GM12864 (cell line): Measurements from ENCODE around the gene FBXW2.

Experiments used
- DNase-seq: peaks from one replicate; pipeline ENCODE4 v3.0.0-alpha.2; 2011; ENCODE audit warnings: low read depth
- H3K4me3 ChIP-seq: 2 replicates; pipeline ENCODE4 v1.5.1; 2011; ENCODE audit warnings: mild to moderate bottlenecking, low read depth, low read length, control low read depth
- TF ChIP-seq, protein P1 (sequence below): IDR thresholded peaks from 2 replicates; pipeline ENCODE4 v1.5.1; 2011; ENCODE audit warnings: low read depth, mild to moderate bottlenecking, moderate library complexity, low read length, control low read depth, inconsistent platforms; ENCODE audit errors: missing control alignments

FBXW2 gene

DNA sequence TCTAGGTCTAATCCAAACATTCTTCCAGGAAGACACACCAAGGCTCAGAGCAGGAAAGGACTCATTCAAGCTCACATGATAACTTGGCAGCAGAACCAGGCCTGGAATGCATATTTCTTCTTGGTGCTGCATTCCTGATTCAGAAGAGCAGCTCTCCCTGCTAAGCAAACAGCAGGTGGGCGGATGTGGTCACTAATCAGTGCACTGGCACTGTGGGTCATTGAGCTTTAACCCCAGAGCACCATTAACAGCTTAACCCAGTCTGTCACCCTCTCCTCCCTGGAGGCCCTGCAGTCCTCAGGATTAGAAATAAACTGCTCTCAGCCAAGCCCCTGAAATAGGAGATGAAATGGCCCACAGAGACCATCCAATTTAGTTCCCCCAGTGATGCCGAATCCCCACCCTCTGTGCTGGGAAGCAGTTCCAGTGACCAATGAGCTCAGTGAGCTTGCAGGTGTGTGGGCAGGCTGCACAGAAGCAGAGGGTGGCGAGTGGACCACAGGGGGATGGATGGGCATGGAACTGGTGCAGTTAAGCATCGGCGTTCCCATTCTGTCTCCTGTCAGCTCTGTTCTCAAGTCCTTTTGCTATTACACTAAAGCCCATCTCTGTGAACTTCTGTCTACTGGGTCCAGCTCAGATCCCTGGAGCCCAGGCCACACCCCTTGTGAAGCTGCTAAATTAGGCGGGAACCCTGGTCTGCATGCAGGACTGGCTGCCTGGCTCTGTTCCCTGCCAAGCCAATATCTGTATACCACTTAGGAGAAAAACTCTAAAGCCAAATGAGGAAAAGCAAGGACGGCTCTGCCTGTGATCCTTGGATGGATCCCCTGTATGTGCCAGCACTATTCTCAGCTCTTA is 62.3 kb downstream of the FBXW2 start:
- no peak for DNase-seq
- TF ChIP-seq, protein P1, sequence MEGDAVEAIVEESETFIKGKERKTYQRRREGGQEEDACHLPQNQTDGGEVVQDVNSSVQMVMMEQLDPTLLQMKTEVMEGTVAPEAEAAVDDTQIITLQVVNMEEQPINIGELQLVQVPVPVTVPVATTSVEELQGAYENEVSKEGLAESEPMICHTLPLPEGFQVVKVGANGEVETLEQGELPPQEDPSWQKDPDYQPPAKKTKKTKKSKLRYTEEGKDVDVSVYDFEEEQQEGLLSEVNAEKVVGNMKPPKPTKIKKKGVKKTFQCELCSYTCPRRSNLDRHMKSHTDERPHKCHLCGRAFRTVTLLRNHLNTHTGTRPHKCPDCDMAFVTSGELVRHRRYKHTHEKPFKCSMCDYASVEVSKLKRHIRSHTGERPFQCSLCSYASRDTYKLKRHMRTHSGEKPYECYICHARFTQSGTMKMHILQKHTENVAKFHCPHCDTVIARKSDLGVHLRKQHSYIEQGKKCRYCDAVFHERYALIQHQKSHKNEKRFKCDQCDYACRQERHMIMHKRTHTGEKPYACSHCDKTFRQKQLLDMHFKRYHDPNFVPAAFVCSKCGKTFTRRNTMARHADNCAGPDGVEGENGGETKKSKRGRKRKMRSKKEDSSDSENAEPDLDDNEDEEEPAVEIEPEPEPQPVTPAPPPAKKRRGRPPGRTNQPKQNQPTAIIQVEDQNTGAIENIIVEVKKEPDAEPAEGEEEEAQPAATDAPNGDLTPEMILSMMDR = no peak
- H3K4me3 ChIP-seq = no peak overlapping the region

DNA sequence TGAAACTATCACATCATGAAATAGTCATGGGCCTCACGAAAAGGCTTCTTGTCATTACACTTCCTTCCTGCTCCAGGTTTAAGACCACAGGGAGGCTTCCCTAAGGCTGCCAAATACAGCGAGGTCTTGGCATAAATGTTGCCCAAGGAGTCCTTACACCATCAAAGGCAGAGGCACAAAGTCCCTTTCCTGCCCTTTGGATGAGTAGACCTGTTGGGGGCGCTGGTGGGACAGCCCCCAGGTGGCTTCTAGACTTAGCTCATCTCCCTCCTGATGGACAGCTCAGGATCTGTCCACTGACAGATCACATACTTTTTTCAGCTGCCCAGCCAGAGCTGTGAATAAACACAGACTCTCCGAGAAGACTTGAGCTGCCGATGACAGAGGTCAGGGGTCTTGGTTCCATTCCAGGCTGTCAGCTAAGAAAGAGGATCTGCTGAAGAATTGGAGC is 63.4 kb downstream of the FBXW2 start:
- H3K4me3 ChIP-seq = no peak overlapping the region
- TF ChIP-seq, protein P1 = peak; percentile 51
- no peak for DNase-seq

DNA sequence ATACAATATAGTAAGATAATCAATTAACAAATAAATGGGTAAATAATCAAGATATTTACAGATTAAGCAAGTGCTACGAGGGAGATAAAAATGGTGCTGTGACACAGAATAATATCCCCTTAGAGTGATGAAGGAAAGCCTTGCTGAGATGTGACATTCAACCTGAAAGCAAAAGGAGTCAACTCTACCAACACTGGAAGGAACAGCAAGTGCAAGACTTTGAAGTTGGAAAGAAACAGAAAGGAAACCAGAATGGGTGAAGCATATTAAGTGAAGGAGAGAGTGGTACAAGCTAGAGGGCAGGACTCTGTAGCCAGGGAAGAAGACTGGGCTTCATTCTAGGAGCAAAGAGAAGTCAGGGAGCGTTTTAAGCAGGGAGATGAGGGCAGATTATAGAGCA is 66.7 kb downstream of the FBXW2 start:
- no peak for DNase-seq
- TF ChIP-seq, protein P1 = no peak
- H3K4me3 ChIP-seq = no peak overlapping the region

DNA sequence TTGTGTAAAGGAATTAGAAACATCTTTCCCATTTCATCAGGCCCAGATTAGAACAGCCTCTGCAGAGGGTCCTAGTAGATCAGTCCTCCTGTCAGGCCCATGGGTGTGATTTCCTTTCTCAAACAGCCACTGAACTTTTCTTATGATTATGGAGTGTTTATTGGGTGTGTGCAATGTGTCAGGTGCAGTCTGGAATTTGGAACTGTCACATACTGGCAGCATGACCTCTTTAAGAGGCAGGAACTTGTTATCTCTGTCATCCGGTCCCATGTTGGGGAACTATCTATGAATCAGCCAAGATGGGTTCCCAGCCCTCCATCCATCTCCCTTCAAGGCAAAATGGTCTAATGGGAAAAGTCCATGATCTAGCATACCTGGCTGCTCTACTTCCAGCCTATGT is 67.3 kb downstream of the FBXW2 start:
- TF ChIP-seq, protein P1 = no peak
- DNase-seq = no peak
- no peak overlapping the region for H3K4me3 ChIP-seq

DNA sequence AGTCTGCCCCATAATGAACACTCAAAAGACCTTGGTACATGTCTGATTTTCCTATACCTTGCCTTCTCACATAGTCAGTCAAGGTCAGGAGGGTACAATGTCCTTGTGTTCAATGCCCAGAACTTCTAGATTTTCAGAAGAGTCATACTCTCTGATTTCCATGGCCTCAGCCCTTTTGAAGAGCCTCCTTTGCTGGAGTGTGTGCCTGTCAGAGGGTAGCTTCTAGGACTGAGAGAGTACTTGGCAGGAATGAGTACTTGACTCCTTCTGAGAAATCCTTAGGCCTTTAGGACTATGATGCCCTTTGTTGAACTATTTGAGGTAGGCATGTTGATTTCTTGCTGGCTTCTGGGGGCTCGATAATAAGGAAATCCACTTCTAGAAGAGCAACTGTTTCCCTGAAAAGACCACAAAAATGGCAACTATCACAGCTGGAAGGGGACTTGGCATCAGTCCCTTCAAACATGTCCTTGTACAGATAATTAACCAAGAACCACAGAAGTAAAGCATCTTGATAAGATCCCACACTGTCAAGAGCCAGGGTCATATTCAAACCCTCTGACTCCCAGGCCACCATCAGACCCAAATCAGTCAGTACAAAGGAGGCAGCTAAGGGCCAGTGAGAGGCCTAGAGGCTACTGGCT is 68.3 kb downstream of the FBXW2 start:
- DNase-seq = no peak
- no peak overlapping the region for H3K4me3 ChIP-seq
- TF ChIP-seq, protein P1 = no peak

DNA sequence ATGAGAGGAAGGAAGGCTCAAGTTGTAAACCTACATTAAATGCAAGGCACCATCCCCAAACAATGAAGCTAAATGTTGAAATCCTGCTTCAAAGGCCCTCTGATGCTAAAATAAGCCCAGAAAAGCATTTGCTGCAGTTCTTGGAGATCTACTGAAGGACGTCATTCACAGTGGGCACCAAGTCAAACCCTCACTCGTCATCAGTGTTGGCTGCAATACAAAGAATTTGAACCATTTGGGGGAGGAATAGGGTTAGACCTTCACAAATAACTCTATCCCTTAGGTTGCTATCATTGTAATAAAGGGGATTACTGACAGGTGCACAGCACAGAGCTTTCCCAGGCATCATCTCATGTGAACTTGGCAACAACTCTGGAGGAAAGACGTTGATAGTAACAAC is 69.7 kb downstream of the FBXW2 start:
- no peak overlapping the region for H3K4me3 ChIP-seq
- DNase-seq = no peak
- TF ChIP-seq, protein P1 = no peak
